Spleen (tissue), 3 donors: ENCODE results near the gene PMP22.

Experiments used
- POLR2A ChIP-seq, 3 donors: fragments of 450-650 bp; IDR thresholded peaks; one replicate each; pipeline ENCODE4 v1.5.1; 2017; ENCODE audit warnings: antibody characterized with exemption in 3 of 3, mild to moderate bottlenecking in 1 of 3
- POLR2AphosphoS5 ChIP-seq, 3 donors: sonication (generic); formaldehyde crosslinking; IDR thresholded peaks; one replicate each; pipeline ENCODE4 v1.5.1; 2017; ENCODE audit warnings: antibody characterized with exemption in 3 of 3

DNA sequence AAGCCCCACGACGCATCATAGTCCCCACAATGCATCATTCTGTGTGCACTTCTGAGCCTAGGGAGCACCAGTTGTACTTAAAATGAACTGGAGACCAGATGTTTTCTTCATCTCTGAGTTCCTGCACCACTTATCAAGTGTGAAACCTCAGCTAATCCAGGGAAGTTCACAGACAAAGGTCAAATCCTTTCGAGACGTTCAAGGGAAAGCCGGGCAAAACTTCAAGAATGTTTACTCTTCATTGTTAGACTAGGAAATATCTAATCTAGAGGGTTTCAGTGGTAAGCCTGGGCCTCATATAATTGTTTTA is 4.6 kb upstream of the PMP22 start:
- no peak for TF ChIP-seq POLR2AphosphoS5 (IDR thresholded peaks at IDR 0.05)
- no peak for TF ChIP-seq POLR2A (IDR thresholded peaks at IDR 0.05)
